WERI-Rb-1 (cell line): Measurements from ENCODE around the gene VPS11.

Experiments
- DNase-seq: peaks from one replicate; pipeline ENCODE4 v3.0.0-alpha.2; 2020
- H3K27ac ChIP-seq: fragments of 250-450 bp; sonication (Bioruptor Pico); 2 replicates; pipeline ENCODE4 v1.5.1; 2020; ENCODE audit warnings: mild to moderate bottlenecking, moderate library complexity
- H3K27me3 ChIP-seq: fragments of 250-450 bp; sonication (Bioruptor Pico); 2 replicates; pipeline ENCODE4 v1.5.1; 2021; ENCODE audit warnings: mild to moderate bottlenecking, low read depth, moderate library complexity; ENCODE audit not compliant: insufficient read depth, severe bottlenecking
- H3K36me3 ChIP-seq: fragments of 250-450 bp; sonication (Bioruptor Pico); 2 replicates; pipeline ENCODE4 v1.5.1; 2020; ENCODE audit warnings: mild to moderate bottlenecking, moderate library complexity
- H3K4me3 ChIP-seq: 2 replicates; pipeline ENCODE4 v1.5.1; 2011; ENCODE audit warnings: low read depth, mild to moderate bottlenecking, control low read depth, low read length
- H3K9me3 ChIP-seq: fragments of 250-450 bp; sonication (Bioruptor Pico); 2 replicates; pipeline ENCODE4 v1.5.1; 2021; ENCODE audit warnings: mild to moderate bottlenecking, moderate library complexity; ENCODE audit not compliant: severe bottlenecking
- CTCF ChIP-seq: IDR thresholded peaks from 2 replicates; pipeline ENCODE4 v1.5.1; 2011; ENCODE audit warnings: low read depth, mild to moderate bottlenecking, control low read depth, inconsistent platforms, low read length

VPS11 gene

GRCh38 chr11:119041821-119042514, 25.6 kb upstream of the VPS11 start:
- no peak overlapping the region for H3K27ac ChIP-seq
- DNase-seq = no peak
- no peaks in the 10 kb centered on the region for H3K9me3 ChIP-seq
- peaks cover 22% of the 10 kb centered on the region for H3K36me3 ChIP-seq
- no peak for TF ChIP-seq CTCF
- no peak overlapping the region for H3K4me3 ChIP-seq
- H3K27me3 ChIP-seq = no peaks in the 10 kb centered on the region

GRCh38 chr11:119042927-119043326, 24.7 kb upstream of the VPS11 start:
- no peak overlapping the region for H3K4me3 ChIP-seq
- H3K27ac ChIP-seq = no peak overlapping the region
- peaks cover 32% of the 10 kb centered on the region for H3K36me3 ChIP-seq
- H3K27me3 ChIP-seq = no peaks in the 10 kb centered on the region
- no peak for DNase-seq
- no peaks in the 10 kb centered on the region for H3K9me3 ChIP-seq
- TF ChIP-seq CTCF = no peak

- DNase-seq = no peak
- Histone ChIP-seq H3K36me3 (peaks cover 50% of the 10 kb centered on the region), H3K27me3 (no peaks in the 10 kb centered on the region), H3K4me3 (no peak overlapping the region), H3K9me3 (no peaks in the 10 kb centered on the region), H3K27ac (no peak overlapping the region)
- peak; percentile 35; the same call in 1 of the 2 replicates for TF ChIP-seq CTCF
Measured at GRCh38 chr11:119044708-119045107, 22.9 kb upstream of the VPS11 start.

- no peak overlapping the region for H3K27ac ChIP-seq
- no peak overlapping the region for H3K4me3 ChIP-seq
- no peak for TF ChIP-seq CTCF
- peaks cover 59% of the 10 kb centered on the region for H3K36me3 ChIP-seq
- no peaks in the 10 kb centered on the region for H3K9me3 ChIP-seq
- no peaks in the 10 kb centered on the region for H3K27me3 ChIP-seq
- no peak for DNase-seq
Measured at GRCh38 chr11:119046489-119046888, 21.1 kb upstream of the VPS11 start.

GRCh38 chr11:119047205-119047604, 20.4 kb upstream of the VPS11 start:
- Histone ChIP-seq H3K9me3 (no peaks in the 10 kb centered on the region), H3K27me3 (no peaks in the 10 kb centered on the region), H3K36me3 (peaks cover 66% of the 10 kb centered on the region), H3K27ac (no peak overlapping the region), H3K4me3 (no peak overlapping the region)
- no peak for TF ChIP-seq CTCF
- no peak for DNase-seq

- Histone ChIP-seq H3K4me3 (no peak overlapping the region), H3K27ac (no peak overlapping the region), H3K27me3 (no peaks in the 10 kb centered on the region), H3K9me3 (no peaks in the 10 kb centered on the region), H3K36me3 (peaks cover 80% of the 10 kb centered on the region)
- no peak for TF ChIP-seq CTCF
- DNase-seq = no peak
Measured at GRCh38 chr11:119048644-119049043, 19.0 kb upstream of the VPS11 start.
